ENCODE data around the gene CD6.

CD6 gene

DNA sequence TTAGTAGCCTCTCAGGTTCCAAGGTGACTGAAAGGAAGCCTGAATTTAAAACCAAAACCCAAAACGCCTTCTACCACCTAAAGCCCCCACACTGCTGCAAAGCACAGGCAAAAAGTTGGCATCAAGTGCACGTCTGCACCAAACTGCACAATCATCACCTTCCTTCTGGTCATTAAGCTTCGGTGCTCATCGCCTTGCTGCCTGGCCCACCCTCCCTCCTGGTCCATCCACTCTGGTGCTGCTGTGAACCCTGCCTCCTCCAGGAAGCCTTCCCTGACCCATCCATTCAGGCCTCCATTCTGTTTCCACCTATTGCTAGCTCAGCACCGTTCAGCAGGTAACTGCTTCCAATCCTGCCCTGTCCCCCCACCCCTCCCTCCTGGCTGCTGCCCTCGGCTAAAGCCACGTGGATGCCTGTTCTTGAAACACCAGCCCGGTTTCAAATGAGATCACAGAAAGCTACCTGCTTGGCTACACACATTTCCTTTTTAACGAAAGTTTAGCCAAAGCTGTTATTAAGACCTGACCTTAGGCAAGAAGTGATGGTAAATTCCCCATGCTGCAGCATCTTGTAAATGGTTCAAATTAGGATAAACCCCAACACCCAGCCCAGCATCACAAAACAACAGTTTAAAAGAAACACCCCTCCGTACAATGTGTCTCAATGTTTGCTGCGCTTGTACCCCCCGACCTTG lies 77.0 kb downstream of the CD6 start:
- no peak for DNase-seq (ENCODE audit: low read depth)
- no peak overlapping the region for H3K4me3 ChIP-seq (ENCODE audit: low read depth, low read length)
- TF ChIP-seq MYC (IDR thresholded peaks at IDR 0.05; ENCODE audit: low read depth, low read length) (no peak), POLR2A (IDR thresholded peaks at IDR 0.05; ENCODE audit: extremely low read depth, insufficient read length) (no peak), MAX (IDR thresholded peaks at IDR 0.05; ENCODE audit: low read depth, low read length) (no peak)
- TF ChIP-seq, protein P1, sequence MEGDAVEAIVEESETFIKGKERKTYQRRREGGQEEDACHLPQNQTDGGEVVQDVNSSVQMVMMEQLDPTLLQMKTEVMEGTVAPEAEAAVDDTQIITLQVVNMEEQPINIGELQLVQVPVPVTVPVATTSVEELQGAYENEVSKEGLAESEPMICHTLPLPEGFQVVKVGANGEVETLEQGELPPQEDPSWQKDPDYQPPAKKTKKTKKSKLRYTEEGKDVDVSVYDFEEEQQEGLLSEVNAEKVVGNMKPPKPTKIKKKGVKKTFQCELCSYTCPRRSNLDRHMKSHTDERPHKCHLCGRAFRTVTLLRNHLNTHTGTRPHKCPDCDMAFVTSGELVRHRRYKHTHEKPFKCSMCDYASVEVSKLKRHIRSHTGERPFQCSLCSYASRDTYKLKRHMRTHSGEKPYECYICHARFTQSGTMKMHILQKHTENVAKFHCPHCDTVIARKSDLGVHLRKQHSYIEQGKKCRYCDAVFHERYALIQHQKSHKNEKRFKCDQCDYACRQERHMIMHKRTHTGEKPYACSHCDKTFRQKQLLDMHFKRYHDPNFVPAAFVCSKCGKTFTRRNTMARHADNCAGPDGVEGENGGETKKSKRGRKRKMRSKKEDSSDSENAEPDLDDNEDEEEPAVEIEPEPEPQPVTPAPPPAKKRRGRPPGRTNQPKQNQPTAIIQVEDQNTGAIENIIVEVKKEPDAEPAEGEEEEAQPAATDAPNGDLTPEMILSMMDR (IDR thresholded peaks at IDR 0.05; ENCODE audit: low read depth, low read length): no peak

DNA sequence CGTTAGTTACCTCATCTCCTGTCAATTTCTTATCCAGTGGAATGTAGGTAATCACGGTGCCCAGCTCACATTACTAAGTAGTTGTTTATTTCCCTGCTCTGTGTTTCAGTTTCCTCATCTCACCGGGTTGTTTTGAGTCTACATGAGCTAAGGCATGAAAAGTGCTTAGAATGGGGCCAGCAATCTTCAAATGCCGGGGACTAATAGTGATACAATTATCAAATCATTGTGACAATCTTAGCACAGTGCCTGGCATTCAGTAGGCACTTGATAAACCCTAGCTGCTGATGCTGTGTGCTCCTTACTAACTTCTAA lies 77.5 kb downstream of the CD6 start:
- no peak overlapping the region for H3K4me3 ChIP-seq (ENCODE audit: low read depth, low read length)
- DNase-seq (ENCODE audit: low read depth): no peak
- TF ChIP-seq, protein P1 (IDR thresholded peaks at IDR 0.05; ENCODE audit: low read depth, low read length): no peak
- TF ChIP-seq POLR2A (IDR thresholded peaks at IDR 0.05; ENCODE audit: extremely low read depth, insufficient read length) (no peak), MAX (IDR thresholded peaks at IDR 0.05; ENCODE audit: low read depth, low read length) (no peak), MYC (IDR thresholded peaks at IDR 0.05; ENCODE audit: low read depth, low read length) (no peak)

- H3K4me3 ChIP-seq (ENCODE audit: low read depth, low read length): no peak overlapping the region
- TF ChIP-seq MAX (IDR thresholded peaks at IDR 0.05; ENCODE audit: low read depth, low read length) (no peak), MYC (IDR thresholded peaks at IDR 0.05; ENCODE audit: low read depth, low read length) (no peak), POLR2A (IDR thresholded peaks at IDR 0.05; ENCODE audit: extremely low read depth, insufficient read length) (no peak)
- TF ChIP-seq, protein P1 (IDR thresholded peaks at IDR 0.05; ENCODE audit: low read depth, low read length): no peak
- no peak for DNase-seq (ENCODE audit: low read depth)
Observed at GRCh38 chr11:61049859-61050258, 78.4 kb downstream of the CD6 start.

DNA sequence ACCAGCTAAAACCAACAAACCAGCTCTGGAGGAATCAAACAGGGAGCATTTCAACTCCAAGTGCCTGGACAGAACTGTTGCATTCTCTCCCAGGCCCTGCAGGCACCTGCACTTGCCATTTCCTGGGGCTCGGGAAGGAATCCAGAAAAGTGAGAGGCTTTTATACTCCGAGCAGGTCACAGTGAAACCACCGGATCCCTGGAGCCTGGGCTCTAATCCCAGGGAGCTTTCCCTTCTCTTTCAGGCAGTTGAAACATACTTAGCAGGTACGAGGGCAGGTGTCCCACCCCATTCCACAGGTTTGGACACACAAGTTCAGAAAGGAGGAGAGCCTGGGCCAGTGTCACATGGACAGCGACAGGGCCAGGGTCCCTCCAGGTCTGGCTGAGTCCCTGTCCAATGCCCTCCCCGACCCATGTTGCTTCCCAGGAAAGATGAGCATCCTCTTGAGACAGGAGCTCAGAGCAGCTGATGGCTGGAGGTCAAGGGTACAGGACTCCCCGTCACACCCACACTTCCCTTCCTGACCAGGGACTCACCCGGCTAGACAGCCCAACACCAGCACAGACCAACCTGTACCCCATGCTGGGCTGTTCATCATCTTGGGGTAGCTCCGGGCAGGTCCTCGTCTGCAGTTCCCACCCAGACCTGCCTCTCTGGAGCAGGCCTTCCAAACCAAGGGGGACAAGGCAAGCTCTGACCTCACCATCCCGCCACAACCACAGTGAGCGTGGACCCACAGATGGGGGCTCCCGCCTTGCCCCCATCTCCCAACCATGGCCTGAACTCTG lies 80.9 kb downstream of the CD6 start:
- no peak for DNase-seq (ENCODE audit: low read depth)
- TF ChIP-seq MYC (IDR thresholded peaks at IDR 0.05; ENCODE audit: low read depth, low read length) (no peak), POLR2A (IDR thresholded peaks at IDR 0.05; ENCODE audit: extremely low read depth, insufficient read length) (no peak)
- no peak overlapping the region for H3K4me3 ChIP-seq (ENCODE audit: low read depth, low read length)

DNA sequence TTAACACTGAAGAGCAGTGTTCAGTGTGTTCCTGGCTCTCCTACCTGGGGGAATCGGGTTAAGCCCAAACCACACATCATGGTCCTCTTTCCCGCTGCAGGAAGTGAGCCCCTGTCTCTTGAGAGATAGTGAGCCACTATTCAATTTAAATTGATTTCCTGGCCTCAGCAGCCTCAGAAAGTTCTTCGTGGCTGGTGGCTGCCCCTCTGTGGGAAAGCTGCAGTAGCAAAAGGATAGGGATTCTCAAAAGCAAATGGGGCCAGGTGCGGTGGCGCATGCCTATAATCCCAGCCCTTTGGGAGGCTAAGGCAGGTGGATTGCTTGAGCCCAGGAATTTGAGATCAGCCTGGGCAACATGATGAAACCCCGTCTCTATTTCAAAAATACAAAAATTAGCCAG lies 81.7 kb downstream of the CD6 start:
- H3K4me3 ChIP-seq (ENCODE audit: low read depth, low read length): no peak overlapping the region
- TF ChIP-seq MAX (IDR thresholded peaks at IDR 0.05; ENCODE audit: low read depth, low read length) (no peak), MYC (IDR thresholded peaks at IDR 0.05; ENCODE audit: low read depth, low read length) (no peak), POLR2A (IDR thresholded peaks at IDR 0.05; ENCODE audit: extremely low read depth, insufficient read length) (no peak)
- TF ChIP-seq, protein P1 (IDR thresholded peaks at IDR 0.05; ENCODE audit: low read depth, low read length): no peak
- DNase-seq (ENCODE audit: low read depth): no peak

DNA sequence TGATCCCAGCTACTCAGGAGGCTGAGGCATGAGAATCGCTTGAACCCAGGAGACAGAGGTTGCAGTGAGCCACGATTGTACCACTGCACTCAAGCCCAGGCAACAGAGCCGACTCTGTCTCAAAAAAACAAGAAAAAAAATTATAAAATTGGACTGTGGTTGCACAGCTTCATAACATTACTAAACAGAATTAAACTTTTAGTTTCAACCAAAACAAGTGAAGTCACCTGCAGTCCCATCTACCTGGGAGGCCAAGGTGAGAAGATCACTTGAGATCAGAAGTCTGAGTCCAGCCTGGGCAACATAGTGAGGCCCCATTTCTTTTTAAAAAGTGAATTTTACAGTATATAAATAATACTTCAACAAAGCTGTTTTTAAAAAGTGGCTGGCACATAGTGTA lies 83.0 kb downstream of the CD6 start:
- TF ChIP-seq, protein P1 (IDR thresholded peaks at IDR 0.05; ENCODE audit: low read depth, low read length): no peak
- TF ChIP-seq POLR2A (IDR thresholded peaks at IDR 0.05; ENCODE audit: extremely low read depth, insufficient read length) (no peak), MAX (IDR thresholded peaks at IDR 0.05; ENCODE audit: low read depth, low read length) (no peak)
- no peak for DNase-seq (ENCODE audit: low read depth)
- no peak overlapping the region for H3K4me3 ChIP-seq (ENCODE audit: low read depth, low read length)
